ENCODE measurements around the gene MAPK8IP2.

DNA sequence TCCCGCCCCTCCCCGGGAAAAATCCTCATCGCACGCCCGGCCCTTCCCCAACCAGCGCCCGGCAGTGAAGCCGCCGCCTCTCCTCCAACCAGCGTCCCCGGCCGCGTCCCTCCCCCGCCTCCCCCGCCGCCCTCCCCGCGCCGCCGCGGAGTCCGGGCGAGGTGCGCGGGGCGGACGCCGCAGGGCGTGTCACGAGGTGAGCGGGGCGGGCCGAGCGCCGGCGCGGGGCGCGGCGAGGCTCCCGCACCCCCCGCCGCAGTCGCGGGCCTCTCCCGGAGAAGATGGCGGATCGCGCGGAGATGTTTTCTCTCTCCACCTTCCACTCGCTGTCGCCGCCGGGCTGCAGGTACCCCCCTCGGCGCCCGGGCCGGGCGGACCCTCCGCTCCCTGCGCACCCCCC, at the start of gene MAPK8IP2:
- TF ChIP-seq, protein P1, sequence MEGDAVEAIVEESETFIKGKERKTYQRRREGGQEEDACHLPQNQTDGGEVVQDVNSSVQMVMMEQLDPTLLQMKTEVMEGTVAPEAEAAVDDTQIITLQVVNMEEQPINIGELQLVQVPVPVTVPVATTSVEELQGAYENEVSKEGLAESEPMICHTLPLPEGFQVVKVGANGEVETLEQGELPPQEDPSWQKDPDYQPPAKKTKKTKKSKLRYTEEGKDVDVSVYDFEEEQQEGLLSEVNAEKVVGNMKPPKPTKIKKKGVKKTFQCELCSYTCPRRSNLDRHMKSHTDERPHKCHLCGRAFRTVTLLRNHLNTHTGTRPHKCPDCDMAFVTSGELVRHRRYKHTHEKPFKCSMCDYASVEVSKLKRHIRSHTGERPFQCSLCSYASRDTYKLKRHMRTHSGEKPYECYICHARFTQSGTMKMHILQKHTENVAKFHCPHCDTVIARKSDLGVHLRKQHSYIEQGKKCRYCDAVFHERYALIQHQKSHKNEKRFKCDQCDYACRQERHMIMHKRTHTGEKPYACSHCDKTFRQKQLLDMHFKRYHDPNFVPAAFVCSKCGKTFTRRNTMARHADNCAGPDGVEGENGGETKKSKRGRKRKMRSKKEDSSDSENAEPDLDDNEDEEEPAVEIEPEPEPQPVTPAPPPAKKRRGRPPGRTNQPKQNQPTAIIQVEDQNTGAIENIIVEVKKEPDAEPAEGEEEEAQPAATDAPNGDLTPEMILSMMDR (conservative IDR thresholded peaks at IDR 0.05; ENCODE audit: low read depth, low read length): no peak
- TF ChIP-seq EZH2 (IDR thresholded peaks at IDR 0.05; ENCODE audit: borderline replicate concordance, low read depth, low read length, poor library complexity, severe bottlenecking): no peak
